Loucy (cell line): ENCODE data around the gene TMEM200A.

Experiments used
- EZH2phosphoT487 ChIP-seq: fragments of 200-600 bp; IDR thresholded peaks from 2 replicates; pipeline ENCODE4 v1.6.1; 2018; ENCODE audit warnings: antibody characterized with exemption, mild to moderate bottlenecking, moderate library complexity, borderline replicate concordance
- TF ChIP-seq, protein P1 (sequence below): fragments of 200-600 bp; sonication (generic); conservative IDR thresholded peaks from 2 replicates; pipeline ENCODE4 v1.5.1; 2014; ENCODE audit warnings: mild to moderate bottlenecking, antibody characterized with exemption, low read length

GRCh38 chr6:130354322-130354721, 11.5 kb upstream of the TMEM200A start:
- TF ChIP-seq, protein P1, sequence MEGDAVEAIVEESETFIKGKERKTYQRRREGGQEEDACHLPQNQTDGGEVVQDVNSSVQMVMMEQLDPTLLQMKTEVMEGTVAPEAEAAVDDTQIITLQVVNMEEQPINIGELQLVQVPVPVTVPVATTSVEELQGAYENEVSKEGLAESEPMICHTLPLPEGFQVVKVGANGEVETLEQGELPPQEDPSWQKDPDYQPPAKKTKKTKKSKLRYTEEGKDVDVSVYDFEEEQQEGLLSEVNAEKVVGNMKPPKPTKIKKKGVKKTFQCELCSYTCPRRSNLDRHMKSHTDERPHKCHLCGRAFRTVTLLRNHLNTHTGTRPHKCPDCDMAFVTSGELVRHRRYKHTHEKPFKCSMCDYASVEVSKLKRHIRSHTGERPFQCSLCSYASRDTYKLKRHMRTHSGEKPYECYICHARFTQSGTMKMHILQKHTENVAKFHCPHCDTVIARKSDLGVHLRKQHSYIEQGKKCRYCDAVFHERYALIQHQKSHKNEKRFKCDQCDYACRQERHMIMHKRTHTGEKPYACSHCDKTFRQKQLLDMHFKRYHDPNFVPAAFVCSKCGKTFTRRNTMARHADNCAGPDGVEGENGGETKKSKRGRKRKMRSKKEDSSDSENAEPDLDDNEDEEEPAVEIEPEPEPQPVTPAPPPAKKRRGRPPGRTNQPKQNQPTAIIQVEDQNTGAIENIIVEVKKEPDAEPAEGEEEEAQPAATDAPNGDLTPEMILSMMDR, result no peak
- no peak for TF ChIP-seq EZH2phosphoT487
